Gastrocnemius medialis (tissue), 4 donors: Measurements from ENCODE around the gene SOWAHA.

Source experiments
- POLR2A ChIP-seq, 2 donors: fragments of 450-650 bp; IDR thresholded peaks; one replicate each; pipeline ENCODE4 v1.6.1; 2017; ENCODE audit warnings: antibody characterized with exemption in 2 of 2, mild to moderate bottlenecking in 2 of 2, moderate library complexity in 2 of 2
- TF ChIP-seq, protein P1 (sequence below), 5 experiments: fragments of 450-650 bp in 3 of 5; fragments of 200-600 bp in 2 of 5; sonication (generic) in 2 of 5; IDR thresholded peaks in 4 of 5; conservative IDR thresholded peaks in 1 of 5; 1 replicate in 4 of 5; 2 replicates in 1 of 5; pipeline ENCODE4 v1.5.1; 2016 to 2019; ENCODE audit warnings: antibody characterized with exemption in 5 of 5, mild to moderate bottlenecking in 3 of 5, moderate library complexity in 3 of 5

DNA sequence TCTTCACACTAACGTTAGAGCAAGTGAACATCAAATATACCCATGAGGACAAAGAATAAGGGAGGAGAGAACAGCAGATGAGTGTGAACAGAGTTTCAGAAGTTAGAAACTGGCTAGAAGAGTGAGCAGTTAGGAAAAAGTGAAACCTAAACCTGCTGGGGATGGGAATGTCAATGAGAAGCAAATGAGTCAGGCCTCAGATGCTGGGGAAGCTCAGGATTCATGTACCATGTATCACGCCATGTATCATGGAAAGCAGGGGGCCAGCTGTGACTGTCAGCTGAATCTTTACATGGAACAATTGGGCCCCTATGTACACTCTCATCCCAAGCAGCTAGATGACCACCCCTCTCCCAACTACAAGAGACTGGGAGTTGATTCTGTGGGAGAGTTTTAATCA is 37.0 kb downstream of the SOWAHA start:
- TF ChIP-seq, protein P1, sequence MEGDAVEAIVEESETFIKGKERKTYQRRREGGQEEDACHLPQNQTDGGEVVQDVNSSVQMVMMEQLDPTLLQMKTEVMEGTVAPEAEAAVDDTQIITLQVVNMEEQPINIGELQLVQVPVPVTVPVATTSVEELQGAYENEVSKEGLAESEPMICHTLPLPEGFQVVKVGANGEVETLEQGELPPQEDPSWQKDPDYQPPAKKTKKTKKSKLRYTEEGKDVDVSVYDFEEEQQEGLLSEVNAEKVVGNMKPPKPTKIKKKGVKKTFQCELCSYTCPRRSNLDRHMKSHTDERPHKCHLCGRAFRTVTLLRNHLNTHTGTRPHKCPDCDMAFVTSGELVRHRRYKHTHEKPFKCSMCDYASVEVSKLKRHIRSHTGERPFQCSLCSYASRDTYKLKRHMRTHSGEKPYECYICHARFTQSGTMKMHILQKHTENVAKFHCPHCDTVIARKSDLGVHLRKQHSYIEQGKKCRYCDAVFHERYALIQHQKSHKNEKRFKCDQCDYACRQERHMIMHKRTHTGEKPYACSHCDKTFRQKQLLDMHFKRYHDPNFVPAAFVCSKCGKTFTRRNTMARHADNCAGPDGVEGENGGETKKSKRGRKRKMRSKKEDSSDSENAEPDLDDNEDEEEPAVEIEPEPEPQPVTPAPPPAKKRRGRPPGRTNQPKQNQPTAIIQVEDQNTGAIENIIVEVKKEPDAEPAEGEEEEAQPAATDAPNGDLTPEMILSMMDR (IDR thresholded peaks at IDR 0.05 in 4 of 5, conservative IDR thresholded peaks at IDR 0.05 in 1 of 5) = no peak
- no peak for TF ChIP-seq POLR2A (IDR thresholded peaks at IDR 0.05)
